Measurements from ENCODE around the gene IL9.

Gene IL9

DNA sequence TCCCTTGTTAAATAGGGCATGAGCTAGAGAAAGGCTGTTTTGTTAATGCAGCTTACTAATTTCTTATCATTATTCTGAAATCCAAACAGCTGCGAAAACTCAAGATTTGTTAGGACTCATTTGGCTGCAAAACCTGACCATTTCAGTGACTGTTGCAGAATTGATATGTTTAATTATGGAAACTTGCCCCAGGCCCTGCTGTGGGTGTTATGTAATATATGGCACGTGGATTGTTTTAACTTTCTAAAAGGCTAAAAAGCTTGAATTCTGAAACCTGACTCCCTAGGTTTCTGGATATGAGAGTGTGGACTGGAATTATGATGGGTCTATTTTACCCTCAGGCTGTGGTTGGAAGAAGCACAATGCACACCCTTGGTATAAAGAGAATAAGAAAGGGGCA lies 4.4 kb downstream of the IL9 start:
- DNase-seq: no peak

DNA sequence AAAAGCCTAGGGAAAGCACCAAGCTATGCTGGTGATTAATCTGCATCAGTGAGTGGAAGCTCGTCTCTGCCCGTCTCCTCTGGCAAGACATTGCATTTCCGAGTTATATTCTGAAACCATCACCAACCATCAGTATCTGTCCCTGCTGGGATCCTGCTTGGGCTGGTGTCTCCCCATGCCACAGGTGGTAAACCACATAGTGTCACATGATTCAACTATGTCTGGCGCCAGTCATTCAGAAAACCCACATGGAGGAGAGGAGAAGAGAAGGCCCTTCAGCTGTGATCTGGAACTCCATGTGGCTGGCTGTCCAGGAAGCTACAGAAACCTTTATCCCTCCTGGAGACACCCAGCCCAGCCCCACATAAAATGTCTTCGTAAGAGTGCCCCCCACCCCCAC lies 4.8 kb downstream of the IL9 start:
- no peak for DNase-seq

DNA sequence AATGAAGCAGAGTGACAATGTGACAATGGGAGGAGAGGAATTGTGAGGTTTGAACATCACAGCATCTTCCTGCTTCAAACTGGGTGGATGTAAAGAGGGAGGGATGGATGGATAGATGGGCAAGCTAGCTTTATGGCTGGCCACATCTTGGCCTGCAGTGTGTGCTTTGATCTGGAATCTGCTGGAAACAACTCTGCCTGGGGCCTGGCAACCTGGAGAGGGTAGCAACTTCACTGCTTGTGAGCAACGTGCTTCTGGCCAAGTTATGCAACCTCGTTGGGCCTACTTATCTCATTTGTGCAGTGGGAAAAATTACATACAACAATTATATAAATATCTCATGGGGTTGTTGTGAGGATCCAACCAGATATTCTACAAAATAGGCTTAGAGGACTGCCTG lies 5.3 kb downstream of the IL9 start:
- DNase-seq: no peak

DNA sequence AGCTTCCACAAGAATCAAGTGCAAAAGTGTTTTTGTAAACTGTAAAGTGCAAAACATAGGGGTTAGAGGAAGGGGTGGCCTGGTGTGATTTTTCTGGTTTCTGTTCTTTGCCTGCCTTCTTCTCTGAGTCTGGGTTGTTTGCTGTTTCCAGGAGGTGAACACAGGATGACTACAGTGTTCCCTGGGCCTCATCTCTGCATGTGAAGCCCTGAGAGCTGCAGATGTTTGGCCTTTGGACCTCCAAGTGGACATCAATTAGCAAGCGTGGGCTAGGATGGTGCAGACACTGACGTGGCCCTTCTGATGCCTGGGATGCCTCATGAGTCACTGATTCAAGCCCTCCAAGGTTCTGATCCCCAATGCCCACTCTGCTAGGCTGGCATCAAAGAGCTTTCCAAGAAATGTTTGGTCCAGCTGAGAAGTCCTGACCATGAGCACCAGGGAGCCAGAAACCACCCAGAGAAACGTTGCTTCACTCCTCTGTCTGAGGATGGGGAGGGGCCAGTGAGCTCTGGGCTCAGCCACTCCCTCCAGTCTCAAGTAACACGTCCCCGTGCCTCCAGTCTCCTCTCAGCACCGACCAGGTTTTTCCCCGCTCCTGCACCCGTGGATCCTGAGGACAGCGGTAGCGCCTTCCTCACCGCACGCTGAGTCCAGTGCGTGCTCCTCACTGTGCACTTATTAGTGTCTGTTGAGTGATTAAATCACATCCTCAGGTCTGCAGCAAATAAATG lies 7.6 kb downstream of the IL9 start:
- no peak for DNase-seq

DNA sequence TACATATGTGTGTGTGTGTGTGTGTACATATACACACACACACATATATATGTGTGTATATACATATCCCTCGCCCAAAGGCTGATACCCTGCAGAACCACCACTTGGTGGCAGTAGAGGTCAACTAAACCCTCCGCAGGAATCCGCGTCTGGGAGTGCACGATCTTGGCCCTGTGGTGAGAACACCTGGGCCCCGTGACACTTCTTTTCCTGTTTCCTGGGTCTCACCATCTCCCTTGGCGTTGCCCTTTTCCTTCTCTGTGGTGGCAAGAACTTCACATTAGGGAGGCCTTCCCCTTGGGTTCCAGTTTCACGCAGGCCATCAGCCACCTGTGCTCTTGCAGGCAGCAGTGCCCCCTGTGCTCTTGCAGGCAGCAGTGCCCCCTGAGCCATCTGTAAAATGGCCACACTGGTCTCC lies 8.2 kb downstream of the IL9 start:
- no peak for DNase-seq

DNA sequence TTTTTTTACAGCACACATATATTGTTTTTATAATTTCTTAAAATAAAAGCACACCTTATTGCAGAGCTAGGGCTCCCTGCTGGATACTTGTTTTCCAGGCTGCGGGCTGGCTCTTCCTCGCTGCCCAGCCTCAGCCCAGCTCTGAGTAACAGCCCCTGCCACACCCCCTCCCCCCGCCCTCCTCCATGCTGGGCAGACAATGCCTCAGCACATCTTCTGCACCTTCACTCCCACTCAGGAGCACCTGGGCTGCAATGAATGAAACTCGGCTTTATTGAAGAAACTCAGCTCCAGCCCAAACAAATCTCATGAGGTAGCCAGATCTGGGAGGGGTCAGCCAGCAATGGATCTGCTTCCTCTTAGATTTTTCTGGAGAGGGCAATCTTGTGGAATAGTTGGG lies 9.5 kb downstream of the IL9 start:
- DNase-seq: no peak

DNA sequence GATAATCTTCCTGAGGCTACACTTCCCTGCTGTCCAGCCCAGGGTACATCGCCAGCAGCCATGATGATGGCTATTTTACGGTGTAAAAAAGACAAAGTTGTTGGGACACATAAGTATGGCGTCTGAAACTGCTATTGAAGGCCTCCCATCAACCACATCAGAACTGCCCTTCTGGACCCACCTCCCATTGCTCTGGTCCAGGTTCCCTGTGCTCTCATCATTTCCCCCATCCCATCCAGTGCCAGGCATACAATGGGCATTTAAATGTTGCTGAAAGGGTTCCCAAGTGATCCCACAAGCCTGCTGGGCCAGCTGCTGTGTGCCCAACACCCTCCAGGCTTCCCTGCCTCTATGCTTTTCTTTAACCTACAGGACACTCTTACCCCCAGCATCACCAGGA lies 10.6 kb downstream of the IL9 start:
- no peak for DNase-seq

DNA sequence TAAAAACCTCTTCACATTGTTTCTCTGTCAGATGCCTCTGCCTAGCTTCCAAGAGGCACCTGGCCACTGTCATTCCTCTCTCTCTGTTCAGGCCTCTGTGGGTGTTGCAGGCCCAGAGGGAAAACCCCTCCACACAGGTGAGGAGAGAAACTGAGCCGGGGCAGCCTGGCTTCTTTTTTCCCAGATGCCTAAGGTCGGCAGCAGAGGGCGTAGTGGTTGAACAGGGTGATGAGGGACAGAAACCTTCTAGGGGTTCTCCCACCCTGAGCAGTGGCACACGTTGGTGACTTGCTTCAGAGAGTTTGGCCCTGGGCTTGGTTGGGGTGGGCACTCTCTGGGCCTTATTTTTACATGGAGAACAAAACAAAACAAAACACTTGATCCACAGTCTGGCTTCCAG lies 12.2 kb downstream of the IL9 start:
- DNase-seq: no peak

DNA sequence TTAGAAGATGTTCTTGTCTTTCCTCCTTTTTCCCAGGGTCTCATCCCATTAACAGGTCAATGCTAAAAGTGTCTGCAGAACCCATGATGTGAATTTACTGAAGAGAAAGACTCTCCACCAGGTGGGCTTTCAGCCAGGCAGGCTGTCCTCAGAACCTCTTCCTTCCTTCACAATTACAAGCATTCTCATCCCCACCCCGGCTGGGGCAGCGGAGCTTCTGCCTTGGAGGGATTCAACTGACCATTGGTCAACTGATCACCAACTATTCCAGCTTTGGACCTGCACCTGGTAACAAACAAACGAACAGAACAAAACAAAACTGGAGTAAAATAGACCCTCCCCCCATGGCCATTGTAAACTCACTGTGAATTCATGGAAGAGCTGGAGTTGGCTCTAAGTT lies 12.6 kb downstream of the IL9 start:
- DNase-seq: no peak

DNA sequence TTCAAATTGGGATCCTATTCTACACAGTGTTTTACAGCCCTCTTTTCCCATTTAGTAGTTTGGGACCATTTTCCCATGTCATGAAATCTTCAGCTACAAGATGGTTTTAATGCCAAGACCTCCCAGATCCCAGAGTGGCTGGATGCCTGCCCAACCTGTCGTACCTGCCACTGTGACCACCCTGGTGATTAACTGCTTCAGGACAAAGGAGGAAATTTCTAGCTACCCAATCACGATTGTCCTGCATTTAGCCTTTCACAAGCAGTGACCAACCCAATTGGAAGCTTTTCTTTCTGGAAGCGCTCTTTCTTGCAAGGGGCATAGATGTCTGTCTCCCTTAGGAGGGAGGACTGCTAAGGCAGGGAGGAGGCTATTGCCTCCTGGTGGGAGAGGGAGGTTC lies 13.8 kb downstream of the IL9 start:
- no peak for DNase-seq

DNA sequence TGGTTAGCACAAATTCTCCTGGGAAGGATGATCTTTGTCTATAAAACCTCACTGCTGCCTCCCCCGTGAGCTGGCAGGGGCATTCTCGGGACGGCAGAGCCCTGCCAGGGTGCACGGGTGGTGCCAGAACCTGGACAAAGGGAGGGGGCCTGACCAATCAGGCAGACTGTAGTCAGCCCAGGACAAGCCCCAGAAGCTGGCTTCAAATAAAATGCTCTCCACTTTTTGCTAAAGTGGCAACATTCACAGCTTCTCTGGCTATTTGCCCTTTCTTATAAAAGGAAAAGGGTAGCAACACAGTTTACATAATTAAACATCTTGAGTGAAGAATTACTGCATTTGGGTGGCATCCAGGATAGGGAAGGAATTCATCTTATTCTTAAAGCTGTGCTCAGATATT lies 14.4 kb downstream of the IL9 start:
- DNase-seq: no peak

DNA sequence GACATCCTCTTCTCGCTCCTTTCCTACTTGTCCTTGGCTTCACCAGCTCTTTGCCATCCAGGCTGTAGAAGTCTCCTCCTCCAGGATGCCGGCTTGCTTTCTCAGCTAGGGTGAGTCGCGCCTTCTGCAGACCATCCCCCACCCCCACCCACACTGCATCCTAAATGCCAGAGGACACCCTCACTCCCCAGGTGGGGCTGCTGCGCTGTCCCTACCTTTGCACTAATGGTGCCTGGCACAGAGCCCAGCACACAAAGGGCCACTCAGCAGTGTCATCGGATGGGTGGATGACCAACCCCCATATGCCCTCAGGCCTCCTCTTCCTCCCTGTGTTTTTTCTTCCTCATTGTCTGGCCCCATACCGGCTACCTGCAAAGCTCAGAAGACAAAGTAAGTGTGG lies 14.8 kb downstream of the IL9 start:
- no peak for DNase-seq

DNA sequence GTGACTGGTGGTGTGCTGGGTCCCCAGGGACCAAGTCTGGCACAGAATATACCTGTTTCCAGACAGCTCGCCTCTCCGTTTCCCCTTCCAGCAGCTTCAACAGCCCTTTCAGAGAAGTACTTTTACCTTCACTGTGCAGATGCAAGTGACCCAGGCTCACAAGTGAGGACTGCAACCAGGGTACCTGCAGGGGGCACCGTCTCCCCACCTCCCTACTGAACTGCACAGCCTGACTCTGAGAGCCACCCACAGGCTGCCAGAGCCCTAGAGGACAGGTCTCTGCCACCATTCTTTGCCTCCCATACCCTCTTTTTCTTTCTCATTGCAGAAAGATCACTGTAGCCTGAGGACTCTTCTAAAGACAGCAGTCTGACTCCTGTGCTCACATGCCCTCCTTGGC lies 15.4 kb downstream of the IL9 start:
- DNase-seq: no peak

DNA sequence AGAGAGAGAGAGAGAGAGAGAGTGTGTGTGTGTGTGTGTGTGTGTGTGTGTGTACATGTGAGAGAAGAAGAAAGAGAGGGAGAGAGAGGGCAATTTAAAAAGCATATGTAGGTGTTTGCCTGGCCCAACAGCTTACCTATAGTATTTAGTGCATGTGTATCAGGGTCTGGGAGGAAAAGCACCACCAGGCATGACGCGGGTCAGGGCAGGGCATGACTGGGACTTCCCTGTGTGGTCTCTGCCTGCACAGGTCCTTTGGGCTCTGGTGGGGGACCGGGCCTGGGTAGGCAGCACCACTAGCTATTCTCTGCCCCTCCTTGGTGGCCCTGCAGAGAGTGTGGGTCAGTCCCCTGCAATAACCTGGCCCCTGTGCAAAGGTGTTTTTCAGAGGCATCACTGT lies 16.1 kb downstream of the IL9 start:
- no peak for DNase-seq

DNA sequence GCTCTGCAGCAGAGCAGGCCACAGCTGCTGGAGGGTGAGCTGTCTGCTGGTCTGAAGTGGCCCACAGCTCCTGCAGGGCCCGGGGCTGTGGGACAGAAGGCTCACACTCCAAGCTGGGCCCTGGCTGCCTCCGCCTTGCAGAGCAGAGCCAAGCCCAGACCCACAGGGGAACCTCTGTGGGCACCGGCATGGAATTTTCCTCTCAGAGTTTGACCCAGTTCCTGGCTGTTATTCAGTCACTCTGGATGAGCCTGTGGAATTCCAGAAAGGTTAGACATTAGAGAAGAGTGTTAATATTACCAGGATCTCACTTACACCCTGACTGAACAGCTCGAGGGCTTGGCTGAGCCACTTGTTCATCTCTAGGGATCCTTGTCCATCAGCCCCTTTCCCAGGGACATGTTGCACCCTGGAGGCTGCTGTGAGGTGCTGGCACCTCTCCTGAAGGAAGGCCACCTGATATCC lies 17.5 kb downstream of the IL9 start:
- DNase-seq: no peak

DNA sequence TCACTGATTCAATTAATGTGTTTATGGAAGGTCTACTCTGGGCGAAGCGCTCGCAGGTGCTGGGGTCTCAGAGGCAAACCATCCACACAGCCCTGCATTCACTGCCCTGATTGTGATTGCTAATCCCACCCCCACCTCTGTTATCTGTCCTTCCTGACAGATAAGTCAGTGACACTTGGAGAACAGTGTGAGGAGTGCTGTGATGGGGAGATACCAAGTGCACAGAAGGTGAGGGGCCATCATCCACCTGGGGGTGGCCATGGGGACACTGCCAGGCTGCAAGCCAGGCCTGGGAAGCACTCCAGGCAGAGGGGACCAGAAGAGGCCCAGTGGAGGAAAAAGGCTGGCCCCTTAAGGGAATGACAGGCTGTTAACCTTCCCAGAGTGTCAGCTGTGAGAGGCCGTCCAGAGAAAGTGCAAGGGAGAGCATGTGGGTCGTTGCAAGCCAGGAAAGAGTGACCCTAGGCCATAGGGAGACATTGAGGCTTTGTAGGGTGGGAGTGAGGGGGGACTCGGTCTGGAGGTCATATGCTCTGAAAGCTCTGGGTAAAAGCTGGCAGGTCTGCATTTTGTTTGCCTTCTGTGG lies 18.0 kb downstream of the IL9 start:
- no peak for DNase-seq

DNA sequence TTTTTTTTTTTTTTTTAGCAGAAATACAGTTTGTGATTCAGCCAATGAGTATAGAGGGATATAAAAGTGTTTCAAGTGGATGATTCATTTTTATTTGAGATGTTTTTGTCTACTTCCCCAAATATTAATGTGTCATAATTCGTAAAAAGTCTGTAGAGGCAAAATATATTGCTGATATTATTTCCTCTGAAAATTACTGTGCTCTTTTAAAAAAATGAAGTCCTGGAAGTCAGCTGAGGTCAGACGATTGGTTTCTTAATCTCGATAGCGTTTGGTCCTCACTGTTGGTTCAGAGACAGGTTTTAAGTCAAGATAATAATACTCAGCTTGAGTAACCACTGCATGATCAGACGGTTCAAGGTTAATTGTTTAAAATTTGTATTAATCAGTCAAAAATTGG lies 19.5 kb downstream of the IL9 start:
- DNase-seq: no peak

DNA sequence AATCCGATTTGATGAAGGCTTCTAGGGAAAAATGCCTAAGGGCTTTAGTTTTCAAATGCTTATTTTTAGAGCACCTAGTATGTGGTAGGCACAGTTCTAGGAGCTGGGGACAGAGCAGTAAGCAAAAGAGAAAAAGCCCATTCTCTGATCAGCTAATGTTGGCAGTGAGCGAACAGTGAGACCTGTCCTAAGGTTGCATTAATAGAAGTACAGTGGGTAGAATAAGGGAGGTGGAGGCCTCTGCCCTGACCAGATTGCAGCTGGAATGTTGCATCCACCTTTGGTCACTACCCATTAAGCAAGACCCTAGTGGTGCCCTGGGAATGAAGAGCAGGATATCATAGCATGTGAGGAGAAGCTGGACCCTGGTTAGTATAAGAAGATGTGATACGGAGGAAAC lies 20.1 kb downstream of the IL9 start:
- no peak for DNase-seq

DNA sequence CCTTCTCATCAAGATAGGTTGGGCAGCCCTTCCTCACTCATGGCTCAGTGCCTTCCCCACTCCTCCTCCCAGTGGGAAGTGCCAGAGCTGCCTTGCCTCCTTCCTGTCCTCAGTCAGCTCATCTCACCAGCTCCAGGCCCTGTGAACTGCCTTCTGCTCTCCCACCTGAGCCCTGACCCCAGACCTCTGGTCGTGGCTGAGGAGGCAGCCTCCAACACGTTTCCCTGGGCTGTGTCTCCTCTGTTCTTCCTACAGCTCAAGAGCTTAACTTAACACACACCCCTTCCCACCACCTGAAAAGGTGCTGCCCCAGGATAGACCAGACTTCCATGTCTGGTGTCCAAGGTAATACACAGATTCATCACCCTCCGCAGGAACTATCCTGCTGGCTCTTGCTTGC lies 21.2 kb downstream of the IL9 start:
- DNase-seq: no peak

DNA sequence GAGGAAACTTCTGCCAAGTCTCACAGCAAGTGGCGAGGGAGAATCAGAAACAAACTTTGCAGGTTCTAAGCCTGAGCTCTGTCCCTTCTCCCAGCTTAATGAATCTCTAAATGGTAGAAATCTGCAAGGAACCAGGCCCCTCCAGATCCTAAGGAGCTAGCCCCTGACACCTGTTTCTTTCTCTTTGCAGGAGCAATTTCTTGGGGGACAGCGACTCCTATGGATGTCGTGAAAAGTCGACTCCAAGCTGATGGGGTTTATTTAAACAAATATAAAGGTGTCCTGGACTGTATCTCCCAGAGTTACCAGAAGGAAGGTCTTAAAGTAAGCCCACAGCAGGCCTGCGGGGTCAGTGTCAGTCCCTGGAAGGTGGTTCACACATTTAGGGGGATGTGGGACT lies 21.8 kb downstream of the IL9 start:
- DNase-seq: no peak

DNA sequence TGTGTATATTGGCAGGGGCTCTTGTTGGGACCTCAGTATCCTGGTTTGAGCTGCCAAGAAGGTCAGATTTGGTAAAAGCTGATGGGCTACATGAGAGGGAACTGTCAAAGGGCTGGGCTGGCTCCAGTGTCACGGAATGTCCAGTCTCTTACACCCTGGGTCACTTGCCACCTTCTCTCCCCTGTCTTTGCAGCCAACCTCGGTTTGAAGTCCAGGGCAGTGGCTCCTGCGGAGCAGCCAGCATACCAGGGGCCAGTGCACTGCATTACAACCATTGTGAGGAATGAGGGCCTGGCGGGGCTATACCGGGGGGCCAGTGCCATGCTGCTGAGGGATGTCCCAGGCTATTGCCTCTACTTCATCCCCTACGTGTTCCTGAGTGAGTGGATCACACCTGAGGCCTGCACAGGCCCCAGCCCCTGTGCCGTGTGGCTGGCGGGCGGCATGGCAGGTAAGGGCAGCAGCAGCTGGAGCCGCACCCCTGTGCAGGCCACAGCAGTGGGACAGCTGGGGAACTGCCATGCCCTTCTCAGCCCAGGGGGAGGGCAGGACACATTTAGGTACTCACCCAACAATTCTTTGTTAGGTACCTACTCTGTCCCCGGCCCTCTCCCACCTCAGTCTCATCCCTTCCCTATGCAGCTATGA lies 24.2 kb downstream of the IL9 start:
- DNase-seq: no peak

DNA sequence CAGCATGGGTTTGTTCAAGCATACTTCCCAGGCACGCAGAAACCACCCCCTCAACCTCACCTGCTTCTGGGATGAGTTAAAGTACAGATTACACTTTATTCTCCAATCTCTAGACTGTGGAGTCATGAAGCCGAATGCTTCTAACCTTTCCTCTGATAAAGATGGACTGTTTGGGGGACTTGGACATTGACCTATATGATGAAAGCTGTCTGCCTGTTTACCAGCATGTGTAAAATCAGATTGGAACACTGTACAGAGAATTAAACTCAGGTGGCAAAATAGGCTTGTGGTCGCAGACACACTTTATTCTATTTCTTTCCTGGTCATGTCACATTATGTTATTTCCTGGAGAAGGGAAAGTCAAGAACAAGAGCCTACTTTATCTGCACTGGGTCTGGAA lies 25.7 kb downstream of the IL9 start:
- DNase-seq: no peak

DNA sequence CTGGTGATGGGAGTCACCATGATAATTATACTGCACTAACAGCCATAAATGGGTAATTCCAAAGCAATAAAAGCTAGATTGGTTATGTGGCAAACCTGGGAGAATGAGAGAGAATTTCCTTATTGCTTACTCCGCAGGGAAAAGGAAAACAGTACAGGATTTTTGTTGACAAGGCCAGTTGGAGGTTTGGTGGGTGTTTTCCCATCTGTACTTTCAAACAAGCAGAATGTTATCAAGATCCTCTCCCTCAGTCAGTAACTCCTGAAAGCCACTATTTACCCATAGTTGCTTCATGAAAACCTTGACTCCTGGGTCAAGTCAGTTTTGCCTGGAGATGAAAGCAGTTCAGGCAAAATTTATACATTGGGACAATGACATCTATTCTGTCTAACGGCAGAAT lies 26.4 kb downstream of the IL9 start:
- DNase-seq: no peak

DNA sequence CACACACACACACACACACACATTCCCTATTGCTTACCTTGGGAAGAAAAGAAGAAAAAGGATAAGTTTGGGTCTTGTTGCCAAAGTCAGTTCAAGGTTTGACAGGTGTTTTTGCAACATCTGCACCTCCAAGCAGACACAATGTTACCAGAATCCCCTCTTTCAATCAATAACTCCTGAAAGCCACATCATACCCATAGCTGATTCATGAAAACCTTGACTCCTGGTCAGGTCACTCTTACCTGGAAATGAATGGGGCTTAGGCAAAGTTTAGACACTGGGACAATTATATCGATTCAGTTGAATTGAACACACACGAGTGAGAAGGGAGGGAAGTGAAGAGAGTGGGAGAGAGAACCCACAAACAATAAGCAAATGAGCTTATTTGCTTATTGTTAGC lies 27.0 kb downstream of the IL9 start:
- DNase-seq: no peak

DNA sequence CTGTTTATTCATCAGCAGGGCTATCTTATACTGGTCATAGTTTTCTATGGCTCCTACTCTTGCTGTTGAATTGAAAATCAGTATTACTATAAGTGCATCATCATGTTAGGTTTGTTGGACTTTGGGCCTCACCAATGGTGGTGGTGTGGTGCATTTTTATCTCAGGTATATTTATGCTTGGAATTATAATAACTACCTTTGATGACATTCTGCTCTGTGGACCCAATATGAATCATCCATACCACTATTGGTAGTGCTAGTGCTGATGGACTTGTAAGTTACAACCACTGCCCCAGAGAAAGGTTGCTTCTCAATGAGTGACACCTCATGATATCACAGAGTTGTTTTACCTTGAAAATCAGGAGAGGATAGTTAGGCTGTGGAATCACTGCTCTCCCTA lies 28.0 kb downstream of the IL9 start:
- DNase-seq: no peak
